Duodenal mucosa (tissue), 2 donors: Measurements from ENCODE around the gene PAK4.
"Not testable (repeated sequence)": the region's sequence is repeated elsewhere in the genome, so short reads cannot be mapped to it uniquely, and the experiment has no call there.

ENCODE experiments used
- H3K27ac ChIP-seq: one replicate; pipeline ENCODE4 v1.7.0; 2013; ENCODE audit warnings: low read depth, low read length
- H3K27me3 ChIP-seq, 2 donors: one replicate each; pipeline ENCODE4 v1.7.0; 2013; ENCODE audit warnings: low read length in 2 of 2, control low read depth in 1 of 2; ENCODE audit not compliant: insufficient read depth in 2 of 2, control insufficient read depth in 1 of 2
- H3K36me3 ChIP-seq, 2 donors: one replicate each; pipeline ENCODE4 v1.7.0; 2013; ENCODE audit warnings: low read length in 2 of 2, control low read depth in 1 of 2; ENCODE audit not compliant: insufficient read depth in 2 of 2, control insufficient read depth in 1 of 2
- H3K4me1 ChIP-seq, 2 donors: one replicate each; pipeline ENCODE4 v1.7.0; 2013; ENCODE audit warnings: low read length in 2 of 2, control low read depth in 1 of 2; ENCODE audit not compliant: insufficient read depth in 2 of 2, control insufficient read depth in 1 of 2
- H3K4me3 ChIP-seq, 2 donors: one replicate each; pipeline ENCODE4 v1.7.0; 2013; ENCODE audit warnings: low read length in 2 of 2, low read depth in 1 of 2
- H3K9ac ChIP-seq, 2 donors: one replicate each; pipeline ENCODE4 v1.7.0; 2013; ENCODE audit warnings: low read length in 2 of 2, low read depth in 1 of 2
- H3K9me3 ChIP-seq, 2 donors: one replicate each; pipeline ENCODE4 v1.7.0; 2013; ENCODE audit warnings: low read length in 2 of 2, control low read depth in 1 of 2; ENCODE audit not compliant: control insufficient read depth in 1 of 2

Gene PAK4

DNA sequence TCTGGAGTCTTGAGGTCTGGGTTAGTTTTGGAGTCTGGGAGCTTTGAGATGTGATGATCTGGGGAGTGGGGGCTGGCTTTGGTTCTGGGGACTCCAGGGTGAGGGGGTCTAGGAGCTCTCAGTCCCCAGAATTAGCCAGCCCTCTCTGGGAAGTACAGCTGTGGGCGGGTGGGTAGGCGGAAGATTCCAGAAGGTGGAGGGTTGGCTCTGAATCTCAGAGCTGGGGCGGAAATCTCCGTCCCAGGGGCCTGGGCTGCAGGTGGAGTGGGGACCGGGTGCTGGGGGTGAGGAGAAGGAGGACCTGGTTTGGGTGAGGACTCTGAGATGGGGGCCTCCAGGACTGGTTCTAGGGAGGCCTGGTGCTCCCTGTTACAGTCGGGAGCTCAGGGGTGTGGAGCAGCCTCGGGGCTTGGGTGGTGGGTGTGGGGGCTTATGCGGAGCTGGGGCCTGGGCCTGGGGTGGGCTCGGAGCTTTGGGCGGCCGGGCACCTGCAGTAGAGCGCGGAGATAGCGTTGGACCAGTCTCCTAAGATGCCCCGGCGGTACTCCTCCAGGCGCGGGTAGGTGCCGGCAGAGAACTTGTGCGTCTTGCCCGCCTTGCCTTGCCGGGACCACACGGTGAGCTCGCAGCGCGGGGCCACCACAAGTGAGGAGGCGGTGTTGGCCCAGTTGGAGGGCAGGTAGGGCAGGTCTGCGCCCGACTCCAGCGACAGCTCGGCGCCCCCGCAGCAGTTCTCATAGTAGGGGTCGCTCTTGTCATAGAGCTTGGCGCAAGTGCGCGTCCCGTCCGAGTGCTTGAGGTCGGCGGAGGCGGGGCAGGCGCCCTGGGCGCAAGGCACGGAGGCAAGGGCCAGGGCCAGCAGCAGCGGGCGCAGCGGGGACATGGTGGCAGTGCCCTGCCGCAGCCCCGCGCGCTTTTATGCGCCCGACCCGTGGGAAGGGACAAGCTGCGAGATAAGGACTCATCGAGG, 78.1 kb downstream of the PAK4 start, which contains the start of gene SYCN:
Gene SYCN (minus strand): TSS at position 892 of the 970 bp plus-strand sequence. CDS start 9 bp downstream, at position 883.
- H3K27me3 ChIP-seq, result peaks cover 22 to 51% of the 10 kb centered on the region in 2 donors
- no peak within 1 kb of the TSS for H3K9ac ChIP-seq
- H3K36me3 ChIP-seq, result no peaks in the 10 kb centered on the region
- no peaks in the 10 kb centered on the region for H3K9me3 ChIP-seq
- H3K4me3 ChIP-seq, result no peak within 1 kb of the TSS
- H3K4me1 ChIP-seq, result no peaks in the 10 kb centered on the region
- no peak within 1 kb of the TSS for H3K27ac ChIP-seq

DNA sequence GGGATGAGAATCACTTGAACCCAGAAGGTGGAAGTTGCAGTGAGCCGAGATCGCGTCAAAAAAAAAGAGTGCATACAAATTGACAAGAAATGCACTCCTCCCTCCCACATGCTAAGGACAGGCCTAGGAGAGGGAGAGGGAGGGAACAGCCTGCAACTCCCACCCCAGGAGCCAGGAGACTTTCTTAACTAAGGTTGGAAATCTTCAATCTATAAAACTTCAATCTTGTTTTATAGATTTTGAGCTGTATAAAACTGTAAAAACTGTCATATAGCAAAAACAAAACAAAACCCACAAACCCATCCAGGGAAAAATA, 79.8 kb downstream of the PAK4 start:
- Histone ChIP-seq H3K4me3 (no peak overlapping the region), H3K27me3 (peaks cover 19 to 39% of the 10 kb centered on the region in 2 donors), H3K27ac (no peak overlapping the region), H3K9ac (no peak overlapping the region), H3K4me1 (no peaks in the 10 kb centered on the region), H3K9me3 (no peaks in the 10 kb centered on the region), H3K36me3 (no peaks in the 10 kb centered on the region)

DNA sequence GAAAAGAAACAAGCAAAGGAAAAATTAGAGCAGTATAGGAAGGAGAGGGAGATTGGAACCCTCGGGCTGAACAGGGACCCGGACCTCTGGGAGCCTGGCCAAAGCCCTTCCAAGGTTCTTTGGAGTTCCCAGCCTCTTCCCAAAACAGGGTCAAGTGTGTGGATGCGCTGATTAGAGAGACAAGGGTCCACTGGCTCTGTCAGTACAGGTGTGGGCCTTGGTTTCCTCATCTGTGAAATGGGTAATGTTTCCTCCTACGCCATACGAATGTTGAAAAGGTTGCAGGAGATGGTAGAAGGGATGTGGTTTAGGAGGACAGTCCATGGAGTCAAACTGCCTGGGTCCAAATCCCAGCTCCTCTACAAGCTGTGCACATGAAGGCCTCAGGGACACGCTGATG, 80.5 kb downstream of the PAK4 start:
- Histone ChIP-seq H3K27me3 (peaks cover 19 to 32% of the 10 kb centered on the region in 2 donors), H3K9me3 (no peaks in the 10 kb centered on the region), H3K9ac (no peak overlapping the region), H3K27ac (no peak overlapping the region), H3K4me3 (no peak overlapping the region), H3K4me1 (no peaks in the 10 kb centered on the region), H3K36me3 (no peaks in the 10 kb centered on the region)

DNA sequence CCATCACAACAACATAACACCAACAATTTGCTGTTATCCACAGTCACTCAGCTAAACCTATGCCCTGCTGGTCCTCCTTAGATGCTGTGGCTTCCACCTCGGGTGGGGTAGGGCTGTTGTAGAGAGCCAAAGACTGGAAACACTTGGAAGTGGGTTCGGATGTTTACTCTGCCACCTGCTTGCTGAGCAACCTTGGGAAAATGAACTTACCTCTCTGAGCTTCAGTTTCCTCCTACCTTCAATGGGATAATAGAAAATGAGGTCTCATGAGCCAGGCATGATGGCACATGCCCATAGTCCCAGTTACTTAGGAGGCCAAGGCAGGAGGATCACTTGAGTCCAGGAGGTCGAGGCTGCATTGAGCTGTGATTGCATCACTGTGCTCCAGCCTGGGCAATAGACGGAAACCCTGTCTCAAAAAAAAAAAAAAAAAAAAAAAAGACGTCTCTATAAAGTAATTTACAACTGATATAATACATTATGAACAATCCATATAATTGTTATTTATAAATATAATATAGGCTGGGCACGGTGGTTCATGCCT, 81.8 kb downstream of the PAK4 start:
- Histone ChIP-seq H3K27me3 (peaks cover 15 to 23% of the 10 kb centered on the region in 2 donors), H3K9ac (no peak overlapping the region), H3K4me3 (no peak overlapping the region), H3K36me3 (no peaks in the 10 kb centered on the region), H3K9me3 (no peaks in the 10 kb centered on the region), H3K4me1 (no peaks in the 10 kb centered on the region), H3K27ac (no peak overlapping the region)

DNA sequence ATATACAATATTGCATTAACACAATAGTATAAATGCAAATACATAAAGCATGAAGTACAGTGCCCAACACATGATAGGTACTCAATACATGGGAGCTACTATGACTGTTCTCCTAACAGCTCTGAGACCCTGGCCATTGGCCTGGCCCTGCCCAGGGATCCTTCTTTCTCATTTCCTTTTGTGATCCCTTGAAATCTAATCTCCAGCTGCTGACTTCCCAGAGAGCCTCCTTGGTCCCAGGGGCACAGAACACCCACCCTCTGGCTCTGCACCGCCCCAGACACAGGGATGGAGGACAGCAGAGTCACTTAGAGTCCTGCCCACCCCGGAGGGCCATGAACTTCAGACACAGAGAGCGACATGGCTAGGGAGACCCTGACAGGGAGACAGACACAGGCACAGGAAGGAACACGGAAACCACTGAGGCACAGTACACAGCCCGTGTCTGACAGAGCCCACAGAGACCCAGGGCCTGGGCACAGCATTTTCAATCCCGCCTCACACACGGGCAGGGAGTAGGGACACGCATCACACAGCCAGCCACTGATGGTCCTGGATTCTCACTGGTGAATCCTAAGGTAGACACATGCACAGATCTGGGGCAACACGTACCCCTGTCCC, 82.7 kb downstream of the PAK4 start:
- H3K27ac ChIP-seq, result no peak overlapping the region
- peaks cover 6 to 14% of the 10 kb centered on the region in 2 donors for H3K27me3 ChIP-seq
- no peaks in the 10 kb centered on the region for H3K36me3 ChIP-seq
- no peaks in the 10 kb centered on the region for H3K4me1 ChIP-seq
- no peaks in the 10 kb centered on the region for H3K9me3 ChIP-seq
- no peak overlapping the region for H3K4me3 ChIP-seq
- no peak overlapping the region for H3K9ac ChIP-seq

DNA sequence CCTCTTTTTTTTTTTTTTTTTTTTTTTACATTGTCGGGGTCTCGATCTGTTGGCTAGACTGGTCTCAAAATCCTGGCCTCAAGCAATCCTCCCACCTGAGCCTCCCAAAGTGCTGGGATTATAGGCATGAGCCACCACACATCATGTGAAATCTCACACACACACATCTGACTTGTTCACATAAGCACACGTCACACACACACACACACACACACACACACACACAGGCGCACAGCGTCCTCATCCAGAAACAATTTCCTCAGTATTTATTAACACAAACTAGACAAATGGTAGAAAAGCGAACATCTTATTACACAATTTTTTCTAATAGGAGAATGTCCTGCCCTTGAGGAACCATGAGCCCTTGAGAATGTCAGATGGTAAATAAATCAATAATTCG, 83.6 kb downstream of the PAK4 start:
- no peak overlapping the region for H3K27ac ChIP-seq

DNA sequence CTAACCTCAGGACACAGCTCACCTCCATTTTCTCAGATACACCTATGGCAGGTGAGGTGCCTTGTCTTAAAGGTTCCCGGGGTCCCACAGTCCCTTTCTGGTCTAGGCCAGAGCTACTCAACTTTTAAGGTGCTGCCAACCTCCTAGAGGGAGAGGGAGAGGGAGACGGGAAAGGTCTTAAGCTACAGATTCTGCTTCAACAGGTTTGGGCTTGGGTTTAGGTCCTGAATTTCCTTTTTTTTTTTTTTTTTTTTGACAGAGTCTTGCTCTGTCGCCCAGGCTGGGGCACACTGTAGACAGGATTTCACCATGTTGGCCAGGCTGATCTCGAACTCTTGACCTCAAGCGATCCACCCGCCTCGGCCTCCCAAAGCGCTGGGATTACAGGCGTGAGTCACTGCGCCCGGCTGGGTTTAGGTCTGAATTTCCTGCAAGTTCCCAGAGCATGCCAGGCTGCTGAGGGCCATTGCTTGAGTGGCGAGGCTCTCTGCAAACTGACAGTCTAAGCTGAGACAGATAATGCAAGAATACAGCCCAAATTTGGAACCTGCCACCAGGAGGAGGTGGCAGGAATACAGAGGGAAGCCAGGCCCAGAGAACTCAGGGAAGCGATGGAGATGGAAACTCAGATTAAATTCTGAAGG, 86.3 kb downstream of the PAK4 start:
- H3K4me1 ChIP-seq, result no peaks in the 10 kb centered on the region
- no peak overlapping the region for H3K27ac ChIP-seq
- no peaks in the 10 kb centered on the region for H3K36me3 ChIP-seq
- H3K4me3 ChIP-seq, result no peak overlapping the region
- no peaks in the 10 kb centered on the region for H3K9me3 ChIP-seq
- H3K9ac ChIP-seq, result no peak overlapping the region
- no peaks in the 10 kb centered on the region for H3K27me3 ChIP-seq

More for the DNA sequence above, 83.6 kb downstream of the PAK4 start:
- no peaks in the 10 kb centered on the region for H3K36me3 ChIP-seq
- no peak overlapping the region for H3K4me3 ChIP-seq
- no peaks in the 10 kb centered on the region for H3K4me1 ChIP-seq
- H3K9me3 ChIP-seq, result no peaks in the 10 kb centered on the region
- H3K27me3 ChIP-seq, result peaks cover 2 to 5% of the 10 kb centered on the region in 2 donors
- H3K9ac ChIP-seq, result no peak overlapping the region

DNA sequence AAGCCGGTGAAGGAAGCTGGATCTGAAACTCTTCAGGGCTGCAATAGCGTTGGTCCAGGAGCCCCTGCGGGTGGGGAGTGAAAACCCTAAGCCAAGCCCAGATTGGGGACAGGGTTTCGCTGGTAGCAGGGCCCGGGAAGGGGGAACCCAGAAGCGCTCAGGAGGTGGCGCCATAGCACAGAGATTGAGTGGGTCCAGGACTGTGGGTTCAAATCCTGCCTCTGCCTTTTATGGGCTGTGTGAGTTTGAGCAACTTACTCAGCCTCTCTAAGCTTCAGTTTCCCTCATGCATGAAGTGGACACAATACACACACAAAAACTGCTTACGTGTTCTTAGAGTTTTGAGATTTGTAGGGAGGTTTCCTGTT, 86.8 kb downstream of the PAK4 start:
- H3K4me3 ChIP-seq, result no peak overlapping the region
- H3K9ac ChIP-seq, result no peak overlapping the region
- no peaks in the 10 kb centered on the region for H3K27me3 ChIP-seq
- no peak overlapping the region for H3K27ac ChIP-seq
- H3K36me3 ChIP-seq, result no peaks in the 10 kb centered on the region
- no peaks in the 10 kb centered on the region for H3K4me1 ChIP-seq
- H3K9me3 ChIP-seq, result no peaks in the 10 kb centered on the region

DNA sequence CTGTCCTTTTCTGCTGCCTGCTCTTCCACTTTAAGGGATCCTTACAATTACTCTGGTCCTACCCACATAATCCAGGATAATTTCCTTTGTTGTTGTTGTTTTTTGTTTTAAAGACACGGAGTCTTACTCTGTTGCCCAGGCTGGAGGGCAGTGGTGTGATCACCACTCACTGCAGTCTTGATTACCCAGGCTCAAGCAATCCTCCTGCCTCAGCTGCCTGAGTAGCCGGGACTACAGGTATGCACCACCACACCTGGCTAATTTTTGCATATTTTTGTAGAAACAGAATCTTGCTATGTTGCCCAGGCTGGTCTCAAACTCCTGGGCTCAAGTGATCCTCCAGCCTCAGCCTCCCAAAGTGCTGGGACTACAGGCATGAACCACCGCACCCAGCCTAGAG, 89.7 kb downstream of the PAK4 start:
- H3K27ac ChIP-seq, H3K4me1 ChIP-seq, H3K9me3 ChIP-seq, H3K36me3 ChIP-seq, H3K9ac ChIP-seq, H3K27me3 ChIP-seq, H3K4me3 ChIP-seq: not testable (repeated sequence)

DNA sequence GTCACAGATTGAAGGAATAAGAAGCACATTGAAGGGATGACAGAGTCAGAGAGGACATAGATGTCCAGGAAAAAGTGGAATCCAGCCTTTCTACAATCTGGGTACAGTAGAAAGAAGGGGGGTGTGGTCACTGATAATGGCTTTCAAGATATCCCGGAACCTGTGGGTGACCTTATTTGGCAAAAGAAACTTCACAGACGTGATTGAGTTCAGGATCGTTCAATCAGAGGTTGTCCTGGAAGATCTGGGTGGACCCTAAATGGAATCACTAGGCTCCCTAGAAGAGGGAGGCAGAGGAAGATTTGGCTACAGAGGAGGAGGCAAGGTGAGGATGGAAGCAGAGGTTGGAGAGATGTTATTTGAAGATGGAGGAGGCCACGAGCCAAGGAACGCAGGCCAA, 91.5 kb downstream of the PAK4 start:
- Histone ChIP-seq H3K27ac (no peak overlapping the region), H3K4me1 (no peaks in the 10 kb centered on the region), H3K4me3 (no peak overlapping the region), H3K36me3 (no peaks in the 10 kb centered on the region), H3K9me3 (no peaks in the 10 kb centered on the region), H3K9ac (no peak overlapping the region), H3K27me3 (no peaks in the 10 kb centered on the region)
